Measurements from ENCODE around the gene ADAM29. TPM values are rescaled to one million over a fixed set of nuclear protein-coding genes. Genes with fewer than 3 reads are reported as not detected.
"Not testable (repeated sequence)": the region's sequence is repeated elsewhere in the genome, so short reads cannot be mapped to it uniquely, and the experiment has no call there.

Gene ADAM29
- total RNA-seq, 2 experiments from 2014 or later: not detected

- Mint-ChIP-seq H3K27me3 (no peaks in the 10 kb centered on the region), H3K4me1 (no peaks in the 10 kb centered on the region), H3K9me3 (ENCODE audit: low read depth) (peaks cover 11% of the 10 kb centered on the region), H3K4me3 (no peak overlapping the region), H3K27ac (no peak overlapping the region), H3K36me3 (ENCODE audit: low read depth) (no peaks in the 10 kb centered on the region)
- ChIA-PET CTCF (no interaction called here), POLR2A (no interaction called here)
- DNase-seq: no peak
- intact Hi-C loops (cut with DNase I, micrococcal nuclease): no loop called here
- ATAC-seq: no peak
Observed at GRCh38 chr4:174972911-174973310, 54.8 kb downstream of the ADAM29 start.

GRCh38 chr4:174973336-174973735, 55.2 kb downstream of the ADAM29 start:
- no peak for ATAC-seq
- Mint-ChIP-seq H3K27me3 (no peaks in the 10 kb centered on the region), H3K9me3 (ENCODE audit: low read depth) (peaks cover 11% of the 10 kb centered on the region), H3K36me3 (ENCODE audit: low read depth) (no peaks in the 10 kb centered on the region), H3K4me3 (no peak overlapping the region), H3K27ac (no peak overlapping the region), H3K4me1 (no peaks in the 10 kb centered on the region)
- CTCF ChIA-PET: no interaction called here
- intact Hi-C loops (cut with DNase I, micrococcal nuclease): no loop called here
- no peak for DNase-seq
- POLR2A ChIA-PET: no interaction called here

- ChIA-PET POLR2A (no interaction called here), CTCF (no interaction called here)
- Mint-ChIP-seq H3K9me3 (ENCODE audit: low read depth) (peaks cover 23% of the 10 kb centered on the region), H3K27ac (no peak overlapping the region), H3K4me3 (no peak overlapping the region), H3K36me3 (ENCODE audit: low read depth) (no peaks in the 10 kb centered on the region), H3K4me1 (no peaks in the 10 kb centered on the region), H3K27me3 (no peaks in the 10 kb centered on the region)
- ATAC-seq: no peak
- no peak for DNase-seq
- intact Hi-C loops (cut with DNase I, micrococcal nuclease): no loop called here
Observed at GRCh38 chr4:174983128-174983750, 65.1 kb downstream of the ADAM29 start.

GRCh38 chr4:174983870-174984269, 65.7 kb downstream of the ADAM29 start:
- H3K4me1 Mint-ChIP-seq; CTCF ChIA-PET; ATAC-seq; H3K27ac Mint-ChIP-seq; H3K36me3 Mint-ChIP-seq (ENCODE audit: low read depth); H3K27me3 Mint-ChIP-seq; H3K4me3 Mint-ChIP-seq; DNase-seq; intact Hi-C loops (cut with DNase I, micrococcal nuclease); POLR2A ChIA-PET: not testable (repeated sequence)
- H3K9me3 Mint-ChIP-seq (ENCODE audit: low read depth): peaks cover 21% of the 10 kb centered on the region

- no peak for ATAC-seq
- Mint-ChIP-seq H3K27ac (no peak overlapping the region), H3K4me1 (no peaks in the 10 kb centered on the region), H3K27me3 (no peaks in the 10 kb centered on the region), H3K4me3 (no peak overlapping the region), H3K9me3 (ENCODE audit: low read depth) (peaks cover 19% of the 10 kb centered on the region), H3K36me3 (ENCODE audit: low read depth) (no peaks in the 10 kb centered on the region)
- intact Hi-C loops (cut with DNase I, micrococcal nuclease): no loop called here
- ChIA-PET CTCF (no interaction called here), POLR2A (no interaction called here)
- no peak for DNase-seq
Observed at GRCh38 chr4:174989791-174990190, 71.6 kb downstream of the ADAM29 start.

GRCh38 chr4:174993916-174994315, 75.8 kb downstream of the ADAM29 start:
- H3K27ac Mint-ChIP-seq: no peak overlapping the region
- H3K4me1 Mint-ChIP-seq: no peaks in the 10 kb centered on the region
- intact Hi-C loops (cut with DNase I, micrococcal nuclease): no loop called here
- peaks cover 8% of the 10 kb centered on the region for H3K9me3 Mint-ChIP-seq (ENCODE audit: low read depth)
- ChIA-PET CTCF (no interaction called here), POLR2A (no interaction called here)
- no peaks in the 10 kb centered on the region for H3K27me3 Mint-ChIP-seq
- no peaks in the 10 kb centered on the region for H3K36me3 Mint-ChIP-seq (ENCODE audit: low read depth)
- no peak for DNase-seq
- no peak for ATAC-seq
- H3K4me3 Mint-ChIP-seq: no peak overlapping the region

- H3K27ac Mint-ChIP-seq: no peak overlapping the region
- no peak for DNase-seq
- H3K9me3 Mint-ChIP-seq (ENCODE audit: low read depth): peaks cover 11% of the 10 kb centered on the region
- H3K4me3 Mint-ChIP-seq: no peak overlapping the region
- intact Hi-C loops (cut with DNase I, micrococcal nuclease): no loop called here
- ChIA-PET CTCF (no interaction called here), POLR2A (no interaction called here)
- no peaks in the 10 kb centered on the region for H3K36me3 Mint-ChIP-seq (ENCODE audit: low read depth)
- no peaks in the 10 kb centered on the region for H3K27me3 Mint-ChIP-seq
- no peaks in the 10 kb centered on the region for H3K4me1 Mint-ChIP-seq
- ATAC-seq: no peak
Observed at GRCh38 chr4:174996079-174996478, 77.9 kb downstream of the ADAM29 start.

- no peaks in the 10 kb centered on the region for H3K36me3 Mint-ChIP-seq (ENCODE audit: low read depth)
- ATAC-seq (no peak), DNase-seq (no peak)
- intact Hi-C loops (cut with DNase I, micrococcal nuclease): no loop called here
- POLR2A ChIA-PET: no interaction called here
- H3K27me3 Mint-ChIP-seq: no peaks in the 10 kb centered on the region
- no peak overlapping the region for H3K27ac Mint-ChIP-seq
- H3K4me1 Mint-ChIP-seq: no peaks in the 10 kb centered on the region
- peaks cover 3% of the 10 kb centered on the region for H3K9me3 Mint-ChIP-seq (ENCODE audit: low read depth)
- CTCF ChIA-PET: no interaction called here
- H3K4me3 Mint-ChIP-seq: no peak overlapping the region
Observed at GRCh38 chr4:174999407-174999806, 81.2 kb downstream of the ADAM29 start.

- H3K36me3 Mint-ChIP-seq (ENCODE audit: low read depth): no peaks in the 10 kb centered on the region
- ATAC-seq (no peak), DNase-seq (no peak)
- CTCF ChIA-PET: no interaction called here
- no peaks in the 10 kb centered on the region for H3K9me3 Mint-ChIP-seq (ENCODE audit: low read depth)
- no peaks in the 10 kb centered on the region for H3K27me3 Mint-ChIP-seq
- H3K4me3 Mint-ChIP-seq: no peak overlapping the region
- POLR2A ChIA-PET: no interaction called here
- intact Hi-C loops (cut with DNase I, micrococcal nuclease): no loop called here
- no peak overlapping the region for H3K27ac Mint-ChIP-seq
- H3K4me1 Mint-ChIP-seq: no peaks in the 10 kb centered on the region
Observed at GRCh38 chr4:175017751-175018150, 99.6 kb downstream of the ADAM29 start.

- DNase-seq; H3K9me3 Mint-ChIP-seq (ENCODE audit: low read depth); H3K4me1 Mint-ChIP-seq; intact Hi-C loops (cut with DNase I, micrococcal nuclease); H3K27ac Mint-ChIP-seq; H3K27me3 Mint-ChIP-seq; CTCF ChIA-PET; H3K36me3 Mint-ChIP-seq (ENCODE audit: low read depth); ATAC-seq; POLR2A ChIA-PET; H3K4me3 Mint-ChIP-seq: not testable (repeated sequence)
Observed at GRCh38 chr4:175019447-175019846, 101.3 kb downstream of the ADAM29 start.

Other genes starting within 250 kb of the ADAM29 start
- gene GLRA3, start 89.1 kb upstream of the ADAM29 start, total RNA-seq: not detected